Activated naive CD4-positive, alpha-beta T cell treated with anti-CD3 and anti-CD28 coated beads, Interleukin-2, amount 10 ng/mL, durations not matched to agents 7 days and 5 days (primary cell): ENCODE results near the gene CNTN2.

ENCODE experiments used
- CTCF ChIA-PET: fragments of 350-600 bp; sonication (Branson Sonifier 250); formaldehyde crosslinking; loops from one replicate; lab custom pipeline; 2021; ENCODE audit warnings: antibody characterized with exemption; lab: Charles Lee
- DNase-seq: peaks from one replicate; pipeline ENCODE4 v3.0.0-alpha.2; 2020
- H3K27ac Mint-ChIP-seq: one replicate; pipeline ENCODE4 v1.8.0; 2021; ENCODE audit warnings: mild to moderate bottlenecking, moderate library complexity, mixed read lengths
- H3K27me3 Mint-ChIP-seq: one replicate; pipeline ENCODE4 v1.8.0; 2021; ENCODE audit warnings: mild to moderate bottlenecking, mixed read lengths
- H3K36me3 Mint-ChIP-seq: one replicate; pipeline ENCODE4 v1.8.0; 2021; ENCODE audit warnings: mixed read lengths
- H3K4me1 Mint-ChIP-seq: one replicate; pipeline ENCODE4 v1.8.0; 2021; ENCODE audit warnings: mixed read lengths
- H3K4me3 Mint-ChIP-seq: one replicate; pipeline ENCODE4 v1.8.0; 2021; ENCODE audit warnings: mild to moderate bottlenecking, moderate library complexity, mixed read lengths
- H3K9me3 Mint-ChIP-seq: one replicate; pipeline ENCODE4 v1.8.0; 2021; ENCODE audit warnings: mixed read lengths

The CNTN2 gene, protein sequence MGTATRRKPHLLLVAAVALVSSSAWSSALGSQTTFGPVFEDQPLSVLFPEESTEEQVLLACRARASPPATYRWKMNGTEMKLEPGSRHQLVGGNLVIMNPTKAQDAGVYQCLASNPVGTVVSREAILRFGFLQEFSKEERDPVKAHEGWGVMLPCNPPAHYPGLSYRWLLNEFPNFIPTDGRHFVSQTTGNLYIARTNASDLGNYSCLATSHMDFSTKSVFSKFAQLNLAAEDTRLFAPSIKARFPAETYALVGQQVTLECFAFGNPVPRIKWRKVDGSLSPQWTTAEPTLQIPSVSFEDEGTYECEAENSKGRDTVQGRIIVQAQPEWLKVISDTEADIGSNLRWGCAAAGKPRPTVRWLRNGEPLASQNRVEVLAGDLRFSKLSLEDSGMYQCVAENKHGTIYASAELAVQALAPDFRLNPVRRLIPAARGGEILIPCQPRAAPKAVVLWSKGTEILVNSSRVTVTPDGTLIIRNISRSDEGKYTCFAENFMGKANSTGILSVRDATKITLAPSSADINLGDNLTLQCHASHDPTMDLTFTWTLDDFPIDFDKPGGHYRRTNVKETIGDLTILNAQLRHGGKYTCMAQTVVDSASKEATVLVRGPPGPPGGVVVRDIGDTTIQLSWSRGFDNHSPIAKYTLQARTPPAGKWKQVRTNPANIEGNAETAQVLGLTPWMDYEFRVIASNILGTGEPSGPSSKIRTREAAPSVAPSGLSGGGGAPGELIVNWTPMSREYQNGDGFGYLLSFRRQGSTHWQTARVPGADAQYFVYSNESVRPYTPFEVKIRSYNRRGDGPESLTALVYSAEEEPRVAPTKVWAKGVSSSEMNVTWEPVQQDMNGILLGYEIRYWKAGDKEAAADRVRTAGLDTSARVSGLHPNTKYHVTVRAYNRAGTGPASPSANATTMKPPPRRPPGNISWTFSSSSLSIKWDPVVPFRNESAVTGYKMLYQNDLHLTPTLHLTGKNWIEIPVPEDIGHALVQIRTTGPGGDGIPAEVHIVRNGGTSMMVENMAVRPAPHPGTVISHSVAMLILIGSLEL

DNA sequence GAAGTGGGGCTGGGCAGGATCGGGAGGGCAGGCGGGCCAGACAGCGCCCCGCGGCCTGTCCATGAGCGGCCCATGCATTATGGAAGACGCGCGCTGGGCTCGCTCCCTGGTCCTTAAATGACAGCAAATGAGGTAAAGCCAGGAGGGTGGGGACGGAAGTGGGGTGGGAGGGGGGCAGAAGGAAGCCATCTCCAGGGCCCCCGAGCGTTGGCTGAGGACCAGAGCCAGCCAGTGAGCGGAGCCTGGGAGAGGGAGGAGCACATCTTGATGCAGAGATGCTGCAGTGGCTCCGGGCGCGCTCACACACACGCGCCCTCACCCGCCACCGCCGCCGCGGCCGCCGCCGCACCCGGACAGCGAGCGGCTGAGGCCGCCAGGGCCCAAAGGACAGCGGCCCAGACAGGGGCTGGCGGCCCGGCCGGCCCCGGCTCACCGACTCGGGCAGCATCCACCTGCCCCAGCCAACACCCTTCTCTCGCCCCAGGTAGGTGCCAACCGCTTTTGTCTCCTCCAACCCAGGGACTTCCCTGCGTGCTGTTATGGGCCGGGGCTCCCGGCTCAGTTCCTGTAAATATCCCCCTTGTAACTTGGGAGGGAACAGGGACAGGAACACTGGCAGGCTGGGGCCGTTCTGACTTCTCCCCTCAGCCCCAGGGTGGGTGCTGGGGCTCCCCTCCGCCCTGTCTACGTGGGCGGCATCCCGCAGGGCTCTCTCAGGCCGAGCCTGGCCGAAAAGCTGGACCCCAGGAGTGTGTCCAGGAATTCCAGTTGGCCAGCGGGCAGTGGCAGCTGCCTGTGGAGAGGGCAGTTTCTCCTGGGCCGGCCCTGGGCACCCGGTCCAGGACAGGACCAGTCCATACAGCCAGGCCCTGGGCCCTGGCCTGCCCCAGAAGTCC is at the start of gene CNTN2:
CNTN2 (plus strand) TSS at position 302 of the 896 bp plus-strand sequence. CDS start 9,974 bp downstream, outside the sequence.
- Mint-ChIP-seq H3K36me3 (no peaks in the 10 kb centered on the region), H3K9me3 (no peaks in the 10 kb centered on the region), H3K27ac (no peak within 1 kb of the TSS), H3K4me3 (no peak within 1 kb of the TSS), H3K4me1 (no peaks in the 10 kb centered on the region), H3K27me3 (peaks cover 80% of the 10 kb centered on the region)
- DNase-seq = no peak
- CTCF ChIA-PET = no interaction called here

DNA sequence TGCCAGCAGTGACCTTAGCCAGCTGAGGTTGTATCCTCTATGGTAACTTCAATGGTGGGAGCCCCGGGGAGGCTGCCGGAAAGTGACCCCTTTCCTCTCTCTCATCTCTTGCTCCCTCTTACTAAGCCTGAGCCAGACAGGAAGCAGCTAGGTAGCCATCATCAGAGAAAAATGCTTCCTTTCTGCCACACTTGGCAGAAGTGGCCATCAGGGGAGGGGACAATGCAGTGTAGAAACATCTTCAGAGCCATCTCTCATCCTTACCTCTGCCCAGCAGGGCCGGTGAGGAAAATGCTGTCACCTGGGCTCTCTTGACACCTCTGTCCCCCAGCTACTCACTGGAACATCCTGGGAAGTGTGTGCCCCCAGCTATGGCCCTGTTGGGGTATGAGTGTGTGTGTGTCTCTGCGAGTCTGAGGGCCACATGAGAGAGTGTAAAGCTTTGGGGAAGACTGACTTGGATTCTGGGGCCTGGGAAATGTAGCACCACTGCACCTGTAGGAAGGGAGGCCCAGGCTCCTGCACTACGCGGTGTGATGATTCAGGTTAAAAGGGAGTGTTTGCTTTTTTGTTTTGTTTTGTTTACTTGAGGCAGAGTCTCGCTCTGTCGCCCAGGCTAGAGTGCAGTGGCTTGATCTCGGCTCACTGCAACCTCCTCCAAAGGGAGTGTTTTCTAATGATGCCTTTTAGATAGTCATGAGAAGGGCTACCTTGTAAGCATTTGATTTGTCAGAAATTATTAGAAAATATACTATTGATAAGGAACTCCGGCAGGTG is 48.7 kb upstream of the CNTN2 start:
- H3K27ac Mint-ChIP-seq = no peak overlapping the region
- CTCF ChIA-PET = interaction anchor here (0.9 to 8.4 kb wide), 4 partner anchors 9 to 263 kb away, joined by 3 to 99 read pairs (median 8); no protein-coding TSS in a partner anchor
- no peak overlapping the region for H3K4me3 Mint-ChIP-seq

DNA sequence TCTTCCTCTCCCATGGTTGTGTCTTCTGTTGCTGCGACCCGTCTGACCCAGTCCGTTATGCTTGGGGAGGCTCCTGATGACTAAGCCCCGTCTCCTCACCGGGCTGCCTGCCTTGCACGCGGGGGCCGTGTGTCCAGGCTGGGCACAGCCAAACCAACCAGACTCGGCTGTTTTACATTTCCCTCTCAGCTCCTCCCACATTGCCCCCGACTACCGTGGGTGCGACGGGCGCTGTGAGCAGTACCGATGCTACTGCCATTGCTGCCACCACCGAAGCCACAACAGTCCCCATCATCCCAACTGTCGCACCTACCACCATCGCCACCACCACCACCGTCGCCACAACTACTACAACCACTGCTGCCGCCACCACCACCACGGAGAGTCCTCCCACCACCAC is 46.0 kb upstream of the CNTN2 start:
- Mint-ChIP-seq H3K9me3 (no peaks in the 10 kb centered on the region), H3K4me3 (no peak overlapping the region), H3K27me3 (peaks cover 14% of the 10 kb centered on the region), H3K36me3 (no peaks in the 10 kb centered on the region), H3K4me1 (peaks cover 12% of the 10 kb centered on the region), H3K27ac (no peak overlapping the region)
- CTCF ChIA-PET = no interaction called here
- no peak for DNase-seq

More for the DNA sequence above, 48.7 kb upstream of the CNTN2 start:
- Mint-ChIP-seq H3K9me3 (no peaks in the 10 kb centered on the region), H3K4me1 (peaks cover 14% of the 10 kb centered on the region), H3K36me3 (no peaks in the 10 kb centered on the region), H3K27me3 (peaks cover 19% of the 10 kb centered on the region)
- no peak for DNase-seq

DNA sequence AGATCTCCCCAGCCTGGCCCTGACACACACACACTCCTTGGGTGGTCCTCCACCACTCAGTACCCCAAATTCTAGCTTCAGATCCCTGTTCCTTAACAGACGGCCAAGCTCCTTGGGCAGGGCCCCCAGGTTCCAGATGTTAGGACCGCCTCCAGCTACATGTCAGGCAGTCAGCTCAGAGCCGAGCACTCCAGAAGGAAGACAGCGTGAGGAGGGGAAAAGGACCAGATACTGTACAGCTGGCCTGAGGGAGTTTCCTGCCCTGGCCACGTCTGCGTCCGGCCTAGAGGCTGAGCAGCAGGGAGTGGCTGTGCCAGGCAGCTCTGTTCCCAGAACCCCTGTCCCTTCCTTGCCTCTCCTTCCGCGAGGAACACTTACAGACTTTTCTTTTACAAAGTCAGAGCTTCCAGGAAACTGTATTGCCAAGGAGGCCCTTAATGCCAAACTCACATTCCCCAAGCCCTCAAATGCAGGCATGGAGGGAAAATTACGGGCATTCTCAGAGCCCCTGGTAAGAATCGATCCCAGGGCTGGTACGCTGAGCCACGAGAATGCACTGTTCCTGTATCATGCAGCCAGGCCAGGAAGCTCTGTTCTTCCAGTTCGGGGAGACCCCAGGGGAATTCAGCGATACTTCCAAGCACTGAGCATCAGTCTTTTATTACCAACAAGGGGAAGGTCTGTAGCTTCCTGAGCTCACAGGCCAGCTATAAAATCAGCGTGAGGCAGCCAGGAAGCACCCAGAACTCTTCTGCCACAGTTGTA is 45.2 kb upstream of the CNTN2 start:
- H3K27me3 Mint-ChIP-seq = peaks cover 20% of the 10 kb centered on the region
- H3K4me1 Mint-ChIP-seq = peaks cover 4% of the 10 kb centered on the region
- no peak for DNase-seq
- H3K36me3 Mint-ChIP-seq = no peaks in the 10 kb centered on the region
- H3K9me3 Mint-ChIP-seq = no peaks in the 10 kb centered on the region
- CTCF ChIA-PET = interaction anchor here (1.0 to 1.3 kb wide), 2 partner anchors 9 to 64 kb away, joined by 3 to 4 read pairs; no protein-coding TSS in a partner anchor
- no peak overlapping the region for H3K27ac Mint-ChIP-seq
- no peak overlapping the region for H3K4me3 Mint-ChIP-seq

DNA sequence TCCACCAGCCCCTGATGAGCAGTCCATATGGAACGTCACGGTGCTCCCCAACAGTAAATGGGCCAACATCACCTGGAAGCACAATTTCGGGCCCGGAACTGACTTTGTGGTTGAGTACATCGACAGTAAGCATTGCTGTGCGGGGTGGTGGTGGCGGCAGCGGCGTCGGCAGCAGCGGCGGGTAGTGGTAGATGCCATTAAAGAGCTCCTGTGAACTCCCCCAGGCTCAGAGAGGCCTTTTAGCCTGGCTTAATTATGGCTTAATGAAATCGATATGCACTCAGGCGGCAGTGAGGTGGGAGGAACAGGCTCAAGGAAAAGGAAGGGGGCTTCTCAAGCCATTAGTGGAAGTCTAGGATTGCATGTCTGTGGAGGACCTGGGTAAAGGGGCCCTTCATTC is 41.9 kb upstream of the CNTN2 start:
- no peak for DNase-seq
- no peak overlapping the region for H3K4me3 Mint-ChIP-seq
- H3K27ac Mint-ChIP-seq = no peak overlapping the region
- peaks cover 27% of the 10 kb centered on the region for H3K27me3 Mint-ChIP-seq
- no peaks in the 10 kb centered on the region for H3K4me1 Mint-ChIP-seq
- CTCF ChIA-PET = no interaction called here
- no peaks in the 10 kb centered on the region for H3K9me3 Mint-ChIP-seq
- H3K36me3 Mint-ChIP-seq = no peaks in the 10 kb centered on the region

DNA sequence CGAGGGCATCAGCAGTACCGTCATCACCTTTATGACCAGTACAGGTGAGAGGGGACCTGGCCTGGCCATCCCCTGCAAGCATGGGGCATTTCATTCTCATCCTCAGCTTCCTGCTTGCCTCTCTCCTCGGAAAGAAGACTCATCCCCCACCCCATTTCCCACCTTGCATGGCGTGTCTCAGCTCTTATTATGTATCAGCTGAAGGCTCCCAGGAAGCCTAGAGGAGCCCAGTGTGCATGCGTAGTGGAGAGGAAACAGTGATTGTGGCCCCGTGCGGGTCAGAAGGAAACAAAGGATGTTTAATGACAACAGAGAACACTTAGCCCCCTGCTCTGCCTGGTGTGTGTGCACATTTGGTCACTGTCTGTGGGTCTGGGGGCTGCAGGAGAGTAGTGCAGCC is 40.3 kb upstream of the CNTN2 start:
- no peaks in the 10 kb centered on the region for H3K36me3 Mint-ChIP-seq
- no peak overlapping the region for H3K4me3 Mint-ChIP-seq
- peaks cover 24% of the 10 kb centered on the region for H3K27me3 Mint-ChIP-seq
- H3K9me3 Mint-ChIP-seq = no peaks in the 10 kb centered on the region
- no peaks in the 10 kb centered on the region for H3K4me1 Mint-ChIP-seq
- no peak overlapping the region for H3K27ac Mint-ChIP-seq
- DNase-seq = no peak
- CTCF ChIA-PET = interaction anchor here (0.7 to 1.0 kb wide), 3 partner anchors 13 to 59 kb away, joined by 3 to 5 read pairs (median 3); no protein-coding TSS in a partner anchor

DNA sequence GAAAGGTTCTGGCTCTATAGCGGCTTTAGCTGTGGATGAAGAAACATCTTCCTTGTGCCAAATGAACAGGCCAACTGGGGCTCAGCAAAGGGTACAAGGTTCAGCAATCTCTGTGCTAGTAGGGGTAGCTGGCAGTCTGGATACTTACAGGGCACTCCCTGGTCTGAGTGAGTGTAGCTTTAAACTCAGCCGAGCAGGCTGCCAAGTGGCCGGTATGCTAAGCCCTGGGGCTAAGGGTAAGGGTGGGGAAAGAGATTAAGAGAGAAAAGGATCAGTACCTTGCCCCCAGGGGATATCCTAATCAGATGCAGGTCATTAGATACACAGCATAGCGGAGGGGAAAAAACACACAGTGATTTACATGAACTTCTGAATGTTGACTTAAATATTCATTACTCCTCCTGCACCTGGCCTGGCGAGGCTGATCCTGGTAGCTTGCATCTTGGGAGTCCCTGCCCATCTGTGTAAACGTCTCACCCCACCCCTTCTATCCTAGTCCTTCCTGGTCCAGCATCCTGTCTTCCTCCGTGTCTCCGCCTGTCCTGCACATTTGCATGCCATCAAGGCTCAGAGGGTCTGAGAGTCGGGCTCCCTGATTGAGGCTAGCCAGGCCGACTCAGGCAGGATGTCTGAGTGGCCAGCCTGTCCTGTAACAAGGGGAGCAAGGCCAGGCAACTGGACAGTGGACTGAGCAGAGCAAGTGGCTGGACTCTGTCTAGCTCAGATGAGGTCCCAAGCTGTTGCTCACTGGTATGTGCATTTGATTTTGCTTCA is 39.5 kb upstream of the CNTN2 start:
- no peaks in the 10 kb centered on the region for H3K4me1 Mint-ChIP-seq
- no peaks in the 10 kb centered on the region for H3K36me3 Mint-ChIP-seq
- no peaks in the 10 kb centered on the region for H3K9me3 Mint-ChIP-seq
- DNase-seq = no peak
- H3K27me3 Mint-ChIP-seq = peaks cover 24% of the 10 kb centered on the region
- no peak overlapping the region for H3K4me3 Mint-ChIP-seq
- CTCF ChIA-PET = interaction anchor here (0.7 to 1.0 kb wide), 2 partner anchors 14 to 138 kb away, joined by 3 to 5 read pairs; no protein-coding TSS in a partner anchor
- H3K27ac Mint-ChIP-seq = no peak overlapping the region

DNA sequence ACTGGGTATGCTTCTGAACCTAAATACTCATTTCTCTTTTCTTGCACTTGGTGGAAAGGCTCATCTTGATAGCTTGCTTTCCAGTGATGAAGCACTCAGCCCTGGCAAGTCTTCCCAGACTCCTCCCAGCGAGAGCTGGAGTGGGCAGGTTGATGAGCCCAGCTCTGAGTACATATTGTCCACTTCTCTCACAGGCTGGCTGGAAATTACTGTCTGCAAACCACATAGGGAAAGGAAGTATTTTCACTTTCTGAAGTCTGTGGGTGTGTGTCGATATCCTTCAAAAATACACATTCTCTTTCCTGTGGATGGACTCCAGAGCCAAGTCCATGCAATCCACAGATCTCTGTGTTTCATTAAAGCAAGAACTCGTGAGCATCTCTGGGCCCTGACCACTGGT is 38.7 kb upstream of the CNTN2 start:
- peaks cover 25% of the 10 kb centered on the region for H3K27me3 Mint-ChIP-seq
- H3K4me1 Mint-ChIP-seq = no peaks in the 10 kb centered on the region
- H3K36me3 Mint-ChIP-seq = no peaks in the 10 kb centered on the region
- DNase-seq = no peak
- H3K27ac Mint-ChIP-seq = no peak overlapping the region
- no peak overlapping the region for H3K4me3 Mint-ChIP-seq
- H3K9me3 Mint-ChIP-seq = no peaks in the 10 kb centered on the region
- CTCF ChIA-PET = interaction anchor here (1.0 kb wide), 1 partner anchor 57 kb away, joined by 3 read pairs; no protein-coding TSS in a partner anchor

DNA sequence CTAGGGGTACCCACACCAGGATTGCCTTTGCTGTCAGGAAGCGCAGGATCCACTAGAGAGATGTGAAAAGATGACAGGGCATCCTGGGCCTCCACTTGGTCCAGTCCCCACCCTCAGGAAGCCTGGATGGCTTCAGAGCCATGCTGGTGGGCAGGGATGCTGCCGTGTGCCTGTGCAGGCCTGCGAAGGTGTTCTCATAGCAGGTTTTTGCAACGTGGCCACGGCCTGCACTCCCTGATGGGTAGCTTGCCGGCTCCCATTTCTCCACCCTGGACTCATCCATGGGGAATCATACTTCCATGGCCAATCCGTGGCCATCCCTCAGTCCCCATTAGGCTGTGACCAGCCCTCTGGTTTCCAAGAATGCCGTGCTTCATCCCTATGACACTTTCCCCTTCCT is 34.1 kb upstream of the CNTN2 start:
- DNase-seq = no peak
- CTCF ChIA-PET = no interaction called here
- no peak overlapping the region for H3K4me3 Mint-ChIP-seq
- H3K4me1 Mint-ChIP-seq = no peaks in the 10 kb centered on the region
- no peaks in the 10 kb centered on the region for H3K36me3 Mint-ChIP-seq
- no peak overlapping the region for H3K27ac Mint-ChIP-seq
- H3K27me3 Mint-ChIP-seq = peaks cover 25% of the 10 kb centered on the region
- no peaks in the 10 kb centered on the region for H3K9me3 Mint-ChIP-seq

DNA sequence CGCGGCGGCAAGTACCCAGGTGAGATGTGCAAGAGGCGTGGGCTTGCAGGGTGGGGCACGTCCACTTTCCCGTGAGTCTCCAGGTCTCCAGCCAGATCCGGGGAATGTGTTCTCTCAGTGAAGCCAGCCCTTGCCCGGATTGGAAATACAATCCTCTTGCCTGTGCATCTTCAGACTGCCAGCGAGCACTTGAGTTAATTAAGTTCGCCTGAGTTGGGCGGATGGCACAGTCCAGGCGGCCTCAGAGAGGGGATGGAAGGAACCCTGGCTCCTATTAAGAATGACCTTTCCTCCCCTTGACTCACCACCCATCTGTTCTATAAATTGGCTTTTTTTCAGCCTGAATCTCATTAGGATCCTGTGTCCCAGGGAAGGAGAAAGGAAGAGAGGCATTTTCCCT is 33.3 kb upstream of the CNTN2 start:
- no peaks in the 10 kb centered on the region for H3K4me1 Mint-ChIP-seq
- H3K4me3 Mint-ChIP-seq = no peak overlapping the region
- no peak for DNase-seq
- H3K27me3 Mint-ChIP-seq = peaks cover 23% of the 10 kb centered on the region
- no peaks in the 10 kb centered on the region for H3K9me3 Mint-ChIP-seq
- no peaks in the 10 kb centered on the region for H3K36me3 Mint-ChIP-seq
- CTCF ChIA-PET = no interaction called here
- no peak overlapping the region for H3K27ac Mint-ChIP-seq

DNA sequence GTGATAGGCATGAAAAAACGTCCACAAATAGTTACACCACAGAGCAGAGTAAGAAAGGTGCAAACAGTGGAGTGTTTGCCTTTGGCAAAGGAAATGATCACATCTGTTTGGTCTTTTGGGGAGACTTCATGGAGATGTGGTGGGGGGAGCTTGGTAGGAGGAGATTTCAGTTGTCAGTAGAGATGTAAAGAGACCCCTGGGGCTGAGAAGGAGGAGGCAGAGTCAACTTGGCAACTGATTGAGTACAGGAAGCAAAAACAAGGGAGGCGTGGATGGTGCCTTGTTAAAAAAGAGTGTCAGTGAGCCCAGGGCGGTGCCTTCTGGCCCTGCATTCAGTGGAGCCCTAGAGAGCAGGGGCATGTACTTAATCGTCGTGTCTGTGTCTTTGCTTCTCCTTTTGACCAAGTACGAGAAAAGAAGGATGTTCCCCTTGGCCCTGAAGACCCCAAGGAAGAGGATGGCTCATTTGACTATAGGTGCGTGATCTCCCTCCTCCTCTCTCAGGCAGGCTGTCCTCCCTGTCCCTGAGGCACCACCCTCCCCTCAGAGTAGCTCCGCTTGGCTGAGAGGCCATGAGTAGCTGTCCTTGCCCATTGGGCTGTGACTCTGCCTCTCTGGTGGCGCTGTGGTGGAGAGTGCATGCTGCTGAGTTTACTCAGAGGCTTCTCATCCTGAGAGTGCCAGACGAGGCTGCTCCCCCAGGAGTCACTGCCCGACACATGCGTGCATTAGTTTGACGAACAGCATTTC is 30.4 kb upstream of the CNTN2 start:
- H3K9me3 Mint-ChIP-seq = no peaks in the 10 kb centered on the region
- H3K4me3 Mint-ChIP-seq = no peak overlapping the region
- CTCF ChIA-PET = interaction anchor here (1.5 kb wide), 1 partner anchor 23 kb away, joined by 3 read pairs; no protein-coding TSS in a partner anchor
- H3K27me3 Mint-ChIP-seq = peaks cover 25% of the 10 kb centered on the region
- H3K4me1 Mint-ChIP-seq = no peaks in the 10 kb centered on the region
- no peak overlapping the region for H3K27ac Mint-ChIP-seq
- no peaks in the 10 kb centered on the region for H3K36me3 Mint-ChIP-seq
- no peak for DNase-seq
